ENCODE data around the gene TNXB.

Gene TNXB

GRCh38 chr6:32139590-32139989 lies 30.5 kb upstream of the TNXB start:
- no peak for DNase-seq (ENCODE audit: low read depth in 2 of 2)

GRCh38 chr6:32137454-32137853 lies 28.3 kb upstream of the TNXB start:
- DNase-seq (ENCODE audit: low read depth in 2 of 2): no peak

GRCh38 chr6:32133786-32134185 lies 24.6 kb upstream of the TNXB start:
- DNase-seq (ENCODE audit: low read depth in 2 of 2): no peak

GRCh38 chr6:32132110-32132509 lies 23.0 kb upstream of the TNXB start:
- DNase-seq (ENCODE audit: low read depth in 2 of 2): no peak

- no peak for DNase-seq (ENCODE audit: low read depth in 2 of 2)
These were observed 22.4 kb upstream of the TNXB start for GRCh38 chr6:32131439-32131948.

GRCh38 chr6:32129297-32130088 lies 20.4 kb upstream of the TNXB start:
- no peak for DNase-seq (ENCODE audit: low read depth in 2 of 2)

- DNase-seq (ENCODE audit: low read depth in 2 of 2): no peak
These were observed 19.7 kb upstream of the TNXB start for GRCh38 chr6:32128751-32129296.

- peak; percentile 91 to 98 for DNase-seq (ENCODE audit: low read depth in 2 of 2)
These were observed 18.8 kb upstream of the TNXB start, which contains the start of gene ATF6B for GRCh38 chr6:32127717-32128592. TSS of gene ATF6B (minus strand) at chr6:32128246. CDS start at chr6:32128207, 39 bp downstream.

GRCh38 chr6:32127409-32127716 lies 18.2 kb upstream of the TNXB start:
- DNase-seq (ENCODE audit: low read depth in 2 of 2): no peak

- no peak for DNase-seq (ENCODE audit: low read depth in 2 of 2)
These were observed 17.7 kb upstream of the TNXB start for GRCh38 chr6:32126880-32127279.

GRCh38 chr6:32123681-32124080 lies 14.5 kb upstream of the TNXB start:
- no peak for DNase-seq (ENCODE audit: low read depth in 2 of 2)

GRCh38 chr6:32120573-32121059 lies 11.5 kb upstream of the TNXB start:
- DNase-seq (ENCODE audit: low read depth in 2 of 2): no peak

- DNase-seq (ENCODE audit: low read depth in 2 of 2): peak; percentile 52 to 62
These were observed 9.9 kb upstream of the TNXB start for GRCh38 chr6:32118782-32119628.

GRCh38 chr6:32117461-32117860 lies 8.3 kb upstream of the TNXB start:
- DNase-seq (ENCODE audit: low read depth in 2 of 2): no peak

- no peak for DNase-seq (ENCODE audit: low read depth in 2 of 2)
These were observed 7.5 kb upstream of the TNXB start for GRCh38 chr6:32116674-32117073.

- no peak for DNase-seq (ENCODE audit: low read depth in 2 of 2)
These were observed 6.5 kb upstream of the TNXB start for GRCh38 chr6:32115623-32116022.

- no peak for DNase-seq (ENCODE audit: low read depth in 2 of 2)
These were observed 5.7 kb upstream of the TNXB start for GRCh38 chr6:32114796-32115195.

- DNase-seq (ENCODE audit: low read depth in 2 of 2): no peak
These were observed 4.5 kb upstream of the TNXB start for GRCh38 chr6:32113386-32114352.

GRCh38 chr6:32112431-32112980 lies 3.4 kb upstream of the TNXB start:
- DNase-seq (ENCODE audit: low read depth in 2 of 2): no peak

All from stimulated activated CD4-positive, alpha-beta T cell treated with anti-CD3 and anti-CD28 coated beads, Interleukin-4, amount 100 ng/mL, for 48 hours (primary cell).